Right lobe of liver (tissue), 6 donors: ENCODE data around the gene USP50. TPM values are rescaled to one million over a fixed set of nuclear protein-coding genes. Genes with fewer than 3 reads are reported as not detected.

ENCODE experiments used
- ATAC-seq, 4 donors: fragments of 200-7000 bp; cut with Tn5 transposase; one replicate each; pipeline ENCODE4 v1.9.1; 2020; ENCODE audit warnings: mild to moderate bottlenecking in 4 of 4, moderate library complexity in 4 of 4
- DNase-seq, 3 donors: peaks; one replicate each; pipeline ENCODE4 v3.0.0-alpha.2; 2020
- H3K27ac ChIP-seq, 3 donors: fragments of 200-600 bp; one replicate each; pipeline ENCODE4 v1.8.0; 2022
- H3K27me3 ChIP-seq, 2 donors: fragments of 200-600 bp; one replicate each; pipeline ENCODE4 v1.8.0; 2022
- H3K36me3 ChIP-seq, 4 donors: fragments of 200-600 bp; sonication (generic) in 1 of 4; one replicate each; pipeline versions ENCODE4 v1.5.1 to v1.8.0; 2017 to 2022; ENCODE audit warnings: control low read depth in 1 of 4
- H3K4me1 ChIP-seq, 4 donors: fragments of 200-600 bp; sonication (generic) in 1 of 4; one replicate each; pipeline versions ENCODE4 v1.5.1 to v1.8.0; 2017 to 2022; ENCODE audit warnings: control low read depth in 1 of 4
- H3K4me3 ChIP-seq, 3 donors: fragments of 200-600 bp; one replicate each; pipeline ENCODE4 v1.8.0; 2022
- H3K9me3 ChIP-seq, 4 donors: fragments of 200-600 bp; sonication (generic) in 1 of 4; one replicate each; pipeline versions ENCODE4 v1.5.1 to v1.8.0; 2017 to 2022; ENCODE audit warnings: control low read depth in 1 of 4
- CTCF ChIP-seq, 4 donors: fragments of 200-600 bp in 3 of 4; fragments of 450-650 bp in 1 of 4; IDR thresholded peaks; one replicate each; pipeline versions ENCODE4 v1.5.1 to v1.8.0; 2016 to 2022; ENCODE audit warnings: antibody characterized with exemption in 4 of 4, mild to moderate bottlenecking in 2 of 4
- POLR2A ChIP-seq: fragments of 450-650 bp; IDR thresholded peaks from one replicate; pipeline ENCODE4 v1.6.1; 2017; ENCODE audit warnings: antibody characterized with exemption, mild to moderate bottlenecking
- WGBS: methylation state at CpG from one replicate; pipeline ENCODE4 v1.1.6; 2018; ENCODE audit warnings: low coverage, low lambda C conversion rate; ENCODE audit not compliant: insufficient coverage; ENCODE audit errors: missing lambda C conversion rate; 5-methylcytosine and 5-hydroxymethylcytosine counted together
- intact Hi-C, 2 donors: fragments of 100-400 bp; cut with DNase I; formaldehyde crosslinking; loops; one replicate each; pipeline versions ENCODE4 v1.11.2 to v1.14.1; 2022
- small RNA-seq, 2 experiments: library from RNA; depleted of rRNA; stranded (forward); fragments of <200 nt; gene quantifications; one replicate each; pipeline ENCODE3, GENCODE V24; 2016
- total RNA-seq, 6 experiments: library from RNA; depleted of rRNA in 2 of 6; stranded (reverse); fragments of >200 nt in 2 of 6; fragmentation: NEBNext Ultra II Directional in 3 of 6; extraction: Animal tissue kit (Norgen Biotek cat#: 25700) in 3 of 6; gene quantifications; one replicate each; pipeline versions ENCODE4 v1.1.0 to v1.2.4, GENCODE V29; 2016 to 2023
- donor health status: DM: no; HTN: yes; CAD: no.
- donor health status: DM: no; HTN: no; CAD: no.
- donor health status: DM: no; HTN: no; CAD: no.
- donor health status: DM: no; HTN: yes; CAD: no.
- donor health status: DM: no; HTN: yes; CAD: no.

Gene USP50
- total RNA-seq, 6 experiments from 2014 or later = 0.42 to 0.90 (median 0.72) TPM; not detected in 2

- peaks cover 0 to 33% (median 5%) of the 10 kb centered on the region in 4 donors for H3K36me3 ChIP-seq
- 22% methylated on average over 2 of the region's 2 CpGs for WGBS
- TF ChIP-seq POLR2A (no peak), CTCF (IDR thresholded peaks at IDR 0.05) (no peak)
- H3K27me3 ChIP-seq = no peaks in the 10 kb centered on the region
- H3K4me1 ChIP-seq = peaks cover 0 to 20% (median 7%) of the 10 kb centered on the region in 4 donors
- intact Hi-C loops = no loop called here
- ATAC-seq (peak; percentile 78 to 92 (median 90)), DNase-seq (no peak)
- H3K9me3 ChIP-seq = no peaks in the 10 kb centered on the region
- no peak overlapping the region for H3K4me3 ChIP-seq
- H3K27ac ChIP-seq = peak overlapping the region in 2 of 3 donors; percentile 2 to 54
Measured at GRCh38 chr15:50463423-50464358, 82.8 kb downstream of the USP50 start.

GRCh38 chr15:50458348-50459112 lies 87.9 kb downstream of the USP50 start:
- Histone ChIP-seq H3K4me3 (no peak overlapping the region), H3K4me1 (peaks cover 0 to 8% (median 3%) of the 10 kb centered on the region in 4 donors), H3K27me3 (no peaks in the 10 kb centered on the region), H3K9me3 (no peaks in the 10 kb centered on the region), H3K36me3 (peaks cover 0 to 31% (median 2%) of the 10 kb centered on the region in 4 donors), H3K27ac (no peak overlapping the region)
- ATAC-seq (no peak), DNase-seq (no peak)
- WGBS = 86% methylated on average over 7 of the region's 7 CpGs
- intact Hi-C loops = no loop called here
- TF ChIP-seq CTCF (IDR thresholded peaks at IDR 0.05) = no peak
- no peak for TF ChIP-seq POLR2A

- Histone ChIP-seq H3K4me1 (no peaks in the 10 kb centered on the region), H3K36me3 (peaks cover 0 to 19% (median 0%) of the 10 kb centered on the region in 4 donors), H3K27ac (no peak overlapping the region), H3K4me3 (no peak overlapping the region), H3K9me3 (no peaks in the 10 kb centered on the region), H3K27me3 (no peaks in the 10 kb centered on the region)
- intact Hi-C loops = no loop called here
- TF ChIP-seq CTCF (IDR thresholded peaks at IDR 0.05) (no peak), POLR2A (no peak)
- ATAC-seq = no peak
- no peak for DNase-seq
Measured at GRCh38 chr15:50452927-50453326, 93.5 kb downstream of the USP50 start.

Small RNA genes within 50 kb of the gene (small RNA-seq; reads per million reads assigned to genes)
- 0 to 0.26 reads per million in 2 experiments for gene RNA5SP395

Other genes starting within 250 kb of the USP50 start
- gene GABPB1, start 191.5 kb downstream of the USP50 start, total RNA-seq = 10 to 100 TPM in 2 of 6 experiments, 1 to 10 TPM in 4; 5.4 to 10.5 (median 9.4) TPM
- 10 to 100 TPM; 26.0 to 38.7 (median 34.6) TPM for gene USP8, start 122.3 kb downstream of the USP50 start, total RNA-seq
- 10 to 100 TPM; 20.9 to 31.9 (median 24.7) TPM for gene TRPM7, start 140.1 kb upstream of the USP50 start, total RNA-seq
- gene SPPL2A, start 219.0 kb upstream of the USP50 start, total RNA-seq = 100 to 1,000 TPM in 5 of 6 experiments, 10 to 100 TPM in 1; 94.0 to 239 (median 120) TPM